Right lobe of liver (tissue), 6 donors: ENCODE data around the gene PDZD4. TPM values are rescaled to one million over a fixed set of nuclear protein-coding genes. Genes with fewer than 3 reads are reported as not detected.
A peak's percentile ranks its signal among the peaks of the same experiment; 100 is the strongest.

Experiments
- ATAC-seq, 4 donors: fragments of 200-7000 bp; cut with Tn5 transposase; one replicate each; pipeline ENCODE4 v1.9.1; 2020; ENCODE audit warnings: mild to moderate bottlenecking in 4 of 4, moderate library complexity in 4 of 4
- DNase-seq, 3 donors: peaks; one replicate each; pipeline ENCODE4 v3.0.0-alpha.2; 2020
- H3K27ac ChIP-seq, 3 donors: fragments of 200-600 bp; one replicate each; pipeline ENCODE4 v1.8.0; 2022
- H3K27me3 ChIP-seq, 2 donors: fragments of 200-600 bp; one replicate each; pipeline ENCODE4 v1.8.0; 2022
- H3K36me3 ChIP-seq, 4 donors: fragments of 200-600 bp; sonication (generic) in 1 of 4; one replicate each; pipeline versions ENCODE4 v1.5.1 to v1.8.0; 2017 to 2022; ENCODE audit warnings: control low read depth in 1 of 4
- H3K4me1 ChIP-seq, 4 donors: fragments of 200-600 bp; sonication (generic) in 1 of 4; one replicate each; pipeline versions ENCODE4 v1.5.1 to v1.8.0; 2017 to 2022; ENCODE audit warnings: control low read depth in 1 of 4
- H3K4me3 ChIP-seq, 3 donors: fragments of 200-600 bp; one replicate each; pipeline ENCODE4 v1.8.0; 2022
- H3K9me3 ChIP-seq, 4 donors: fragments of 200-600 bp; sonication (generic) in 1 of 4; one replicate each; pipeline versions ENCODE4 v1.5.1 to v1.8.0; 2017 to 2022; ENCODE audit warnings: control low read depth in 1 of 4
- POLR2A ChIP-seq: fragments of 450-650 bp; IDR thresholded peaks from one replicate; pipeline ENCODE4 v1.6.1; 2017; ENCODE audit warnings: antibody characterized with exemption, mild to moderate bottlenecking
- WGBS: methylation state at CpG from one replicate; pipeline ENCODE4 v1.1.6; 2018; ENCODE audit warnings: low coverage, low lambda C conversion rate; ENCODE audit not compliant: insufficient coverage; ENCODE audit errors: missing lambda C conversion rate; 5-methylcytosine and 5-hydroxymethylcytosine counted together
- intact Hi-C, 2 donors: fragments of 100-400 bp; cut with DNase I; formaldehyde crosslinking; loops; one replicate each; pipeline versions ENCODE4 v1.11.2 to v1.14.1; 2022
- total RNA-seq, 6 experiments: library from RNA; depleted of rRNA in 2 of 6; stranded (reverse); fragments of >200 nt in 2 of 6; fragmentation: NEBNext Ultra II Directional in 3 of 6; extraction: Animal tissue kit (Norgen Biotek cat#: 25700) in 3 of 6; gene quantifications; one replicate each; pipeline versions ENCODE4 v1.1.0 to v1.2.4, GENCODE V29; 2016 to 2023
- TF ChIP-seq, protein P1 (sequence below), 4 donors: fragments of 200-600 bp in 3 of 4; fragments of 450-650 bp in 1 of 4; IDR thresholded peaks; one replicate each; pipeline versions ENCODE4 v1.5.1 to v1.8.0; 2016 to 2022; ENCODE audit warnings: antibody characterized with exemption in 4 of 4, mild to moderate bottlenecking in 2 of 4
- donor health status: DM: no; HTN: yes; CAD: no.
- donor health status: DM: no; HTN: no; CAD: no.
- donor health status: DM: no; HTN: no; CAD: no.
- donor health status: DM: no; HTN: yes; CAD: no.
- donor health status: DM: no; HTN: yes; CAD: no.

The PDZD4 gene
- total RNA-seq, 6 experiments from 2014 or later = 0.61 to 2.3 (median 1.5) TPM

GRCh38 chrX:153764786-153765137, 65.6 kb downstream of the PDZD4 start:
- no peak for ATAC-seq
- 40% methylated on average over 1 of the region's 7 CpGs for WGBS
- TF ChIP-seq, protein P1, sequence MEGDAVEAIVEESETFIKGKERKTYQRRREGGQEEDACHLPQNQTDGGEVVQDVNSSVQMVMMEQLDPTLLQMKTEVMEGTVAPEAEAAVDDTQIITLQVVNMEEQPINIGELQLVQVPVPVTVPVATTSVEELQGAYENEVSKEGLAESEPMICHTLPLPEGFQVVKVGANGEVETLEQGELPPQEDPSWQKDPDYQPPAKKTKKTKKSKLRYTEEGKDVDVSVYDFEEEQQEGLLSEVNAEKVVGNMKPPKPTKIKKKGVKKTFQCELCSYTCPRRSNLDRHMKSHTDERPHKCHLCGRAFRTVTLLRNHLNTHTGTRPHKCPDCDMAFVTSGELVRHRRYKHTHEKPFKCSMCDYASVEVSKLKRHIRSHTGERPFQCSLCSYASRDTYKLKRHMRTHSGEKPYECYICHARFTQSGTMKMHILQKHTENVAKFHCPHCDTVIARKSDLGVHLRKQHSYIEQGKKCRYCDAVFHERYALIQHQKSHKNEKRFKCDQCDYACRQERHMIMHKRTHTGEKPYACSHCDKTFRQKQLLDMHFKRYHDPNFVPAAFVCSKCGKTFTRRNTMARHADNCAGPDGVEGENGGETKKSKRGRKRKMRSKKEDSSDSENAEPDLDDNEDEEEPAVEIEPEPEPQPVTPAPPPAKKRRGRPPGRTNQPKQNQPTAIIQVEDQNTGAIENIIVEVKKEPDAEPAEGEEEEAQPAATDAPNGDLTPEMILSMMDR (IDR thresholded peaks at IDR 0.05) = no peak
- no peak for TF ChIP-seq POLR2A
- no peaks in the 10 kb centered on the region for H3K36me3 ChIP-seq
- no peaks in the 10 kb centered on the region for H3K4me1 ChIP-seq
- no peak overlapping the region for H3K27ac ChIP-seq
- peak in 2 of 3 donors; percentile 11 to 26 for DNase-seq
- H3K9me3 ChIP-seq = no peaks in the 10 kb centered on the region
- no peak overlapping the region for H3K4me3 ChIP-seq
- H3K27me3 ChIP-seq = no peaks in the 10 kb centered on the region
- intact Hi-C loops = loop anchor here (5.0 kb wide), 2 partner anchors 183 to 188 kb away; no protein-coding TSS in a partner anchor

DNA sequence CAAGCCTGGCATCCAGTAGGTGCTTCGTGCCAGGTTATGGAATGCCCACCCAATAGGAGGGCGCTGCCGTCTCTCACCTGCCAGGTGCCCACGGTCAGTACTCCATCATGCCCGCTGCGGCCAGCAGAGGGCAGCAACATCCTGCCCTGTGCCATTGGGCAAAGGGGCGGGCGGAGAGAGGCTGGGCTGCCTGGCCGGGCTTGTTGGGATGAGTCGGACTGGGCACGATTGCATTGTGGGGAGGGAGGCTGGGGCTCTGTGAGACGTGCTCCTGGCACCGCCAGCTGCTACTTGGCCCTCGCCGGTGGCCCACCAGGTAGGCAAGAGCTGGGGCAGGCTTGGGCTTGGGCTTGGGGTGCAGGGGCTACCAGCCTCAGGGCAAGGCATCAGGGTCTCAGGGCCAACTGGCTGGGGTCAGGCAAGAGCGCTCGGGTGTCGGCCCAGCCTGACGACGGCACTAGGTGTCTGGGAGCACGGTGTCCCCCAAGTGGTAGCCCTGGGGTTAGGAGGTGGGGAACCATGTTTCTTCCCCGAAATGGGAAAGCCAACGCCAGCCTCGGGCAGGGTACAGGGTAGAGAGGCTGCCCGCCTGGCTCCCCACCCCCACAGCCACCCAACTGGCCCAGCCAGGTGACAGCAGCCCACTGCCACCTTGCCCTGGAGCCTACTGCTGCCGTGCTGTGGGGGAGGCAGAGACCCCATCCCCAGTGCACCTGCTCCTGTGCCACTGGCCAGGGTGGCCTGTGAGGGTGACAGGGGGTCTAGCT, 66.2 kb downstream of the PDZD4 start, which contains the start of gene PLXNB3:
TSS of gene PLXNB3 (plus strand) at position 261 of the 767 bp plus-strand sequence. CDS start 1,287 bp downstream, outside the sequence.
- TF ChIP-seq, protein P1 (IDR thresholded peaks at IDR 0.05) = peak; percentile 82 to 93 (median 90)
- no peak for TF ChIP-seq POLR2A
- Histone ChIP-seq H3K36me3 (no peaks in the 10 kb centered on the region), H3K27me3 (no peaks in the 10 kb centered on the region), H3K4me3 (no peak within 1 kb of the TSS), H3K9me3 (no peaks in the 10 kb centered on the region), H3K27ac (no peak within 1 kb of the TSS), H3K4me1 (no peaks in the 10 kb centered on the region)
- intact Hi-C loops = loop anchor here in 1 of 2 donors (5.0 kb wide), 1 partner anchor 188 kb away; no protein-coding TSS in a partner anchor
- peak; percentile 85 to 94 (median 92) for ATAC-seq
- DNase-seq = peak; percentile 74 to 86 (median 86)
- WGBS = 15% methylated on average over 21 of the region's 26 CpGs

GRCh38 chrX:153763298-153763932, 66.9 kb downstream of the PDZD4 start:
- Histone ChIP-seq H3K4me1 (no peaks in the 10 kb centered on the region), H3K4me3 (no peak overlapping the region), H3K27me3 (no peaks in the 10 kb centered on the region), H3K9me3 (no peaks in the 10 kb centered on the region), H3K36me3 (no peaks in the 10 kb centered on the region), H3K27ac (no peak overlapping the region)
- 56% methylated on average over 6 of the region's 18 CpGs for WGBS
- ATAC-seq (no peak), DNase-seq (peak in 2 of 3 donors; percentile 23 to 51)
- TF ChIP-seq, protein P1 (IDR thresholded peaks at IDR 0.05) = no peak
- TF ChIP-seq POLR2A = no peak
- intact Hi-C loops = loop anchor here in 1 of 2 donors (5.0 kb wide), 1 partner anchor 189 kb away; no protein-coding TSS in a partner anchor

GRCh38 chrX:153762626-153763173, 67.6 kb downstream of the PDZD4 start:
- intact Hi-C loops = loop anchor here in 1 of 2 donors (5.0 kb wide), 1 partner anchor 190 kb away; no protein-coding TSS in a partner anchor
- no peaks in the 10 kb centered on the region for H3K36me3 ChIP-seq
- no peaks in the 10 kb centered on the region for H3K4me1 ChIP-seq
- ATAC-seq (no peak), DNase-seq (peak in 2 of 3 donors; percentile 24 to 52)
- H3K4me3 ChIP-seq = no peak overlapping the region
- no peak for TF ChIP-seq POLR2A
- TF ChIP-seq, protein P1 (IDR thresholded peaks at IDR 0.05) = no peak
- H3K27ac ChIP-seq = no peak overlapping the region
- no peaks in the 10 kb centered on the region for H3K9me3 ChIP-seq
- 83% methylated on average over 1 of the region's 14 CpGs for WGBS
- no peaks in the 10 kb centered on the region for H3K27me3 ChIP-seq
